ENCODE measurements around the gene PDCD2.
A peak's percentile ranks its signal among the peaks of the same experiment; 100 is the strongest.
"Not testable (repeated sequence)": the region's sequence is repeated elsewhere in the genome, so short reads cannot be mapped to it uniquely, and the experiment has no call there.

The PDCD2 gene

DNA sequence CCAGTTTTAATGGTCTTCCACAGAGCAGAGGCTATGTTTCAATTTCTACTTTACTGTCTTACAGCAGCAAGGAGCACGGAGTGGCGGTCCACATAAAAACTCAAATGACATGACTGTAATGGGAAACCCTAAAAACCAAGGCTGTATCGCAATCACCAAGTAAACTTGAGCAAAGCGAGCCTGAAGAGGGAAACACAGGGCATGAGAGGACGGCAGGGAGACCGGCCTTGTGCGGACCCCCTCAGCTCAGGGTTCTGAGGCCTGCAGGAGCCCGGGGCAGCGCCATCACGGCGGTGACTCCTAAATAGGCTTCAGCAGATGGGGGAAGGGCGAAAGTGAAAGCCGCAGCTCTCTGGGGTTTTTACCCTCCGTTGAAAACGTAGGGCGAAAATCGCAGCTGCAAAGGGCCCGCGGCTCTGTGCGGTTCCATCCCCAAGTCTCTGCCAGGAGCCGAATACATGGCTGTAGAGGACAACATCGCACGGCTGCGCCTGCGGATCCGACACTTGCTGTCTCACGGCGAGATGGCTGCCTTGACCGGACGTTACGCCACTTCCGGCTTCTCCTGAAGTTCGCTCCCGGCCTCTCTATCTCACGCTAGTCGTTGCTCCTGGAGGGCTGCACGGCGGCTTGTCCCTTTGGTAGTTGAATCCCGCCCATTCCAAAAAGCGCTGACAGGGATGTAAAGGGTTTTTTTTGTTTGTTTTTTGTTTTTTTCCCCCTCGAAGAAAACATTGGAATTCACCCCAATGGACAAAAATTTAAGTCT lies 31.5 kb downstream of the PDCD2 start, which contains the start of gene PSMB1:
PSMB1 (minus strand) TSS at position 543 of the 769 bp plus-strand sequence; CDS start at position 478, 65 bp downstream.
- DNase-seq (ENCODE audit: low read depth, low spot score), result peak; percentile 62

DNA sequence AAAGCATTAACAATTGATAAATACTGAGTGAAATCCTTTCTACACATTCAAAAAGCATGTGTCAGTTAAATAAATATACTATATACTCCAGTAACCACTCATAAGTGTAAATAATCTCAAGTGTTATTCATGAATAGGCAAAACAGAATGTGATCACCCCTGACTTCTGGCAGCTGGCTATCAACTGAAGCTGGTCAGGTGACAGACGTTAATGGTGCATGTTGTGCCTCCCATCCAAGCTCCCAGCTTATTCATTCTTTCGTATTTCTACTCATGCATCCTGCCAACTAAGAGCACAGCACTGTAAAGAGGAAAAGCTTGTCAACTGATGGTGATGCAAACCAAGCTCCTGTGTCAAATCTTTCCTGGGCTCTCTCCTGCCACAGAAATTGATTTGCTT lies 39.0 kb downstream of the PDCD2 start:
- DNase-seq (ENCODE audit: low read depth, low spot score), result no peak

DNA sequence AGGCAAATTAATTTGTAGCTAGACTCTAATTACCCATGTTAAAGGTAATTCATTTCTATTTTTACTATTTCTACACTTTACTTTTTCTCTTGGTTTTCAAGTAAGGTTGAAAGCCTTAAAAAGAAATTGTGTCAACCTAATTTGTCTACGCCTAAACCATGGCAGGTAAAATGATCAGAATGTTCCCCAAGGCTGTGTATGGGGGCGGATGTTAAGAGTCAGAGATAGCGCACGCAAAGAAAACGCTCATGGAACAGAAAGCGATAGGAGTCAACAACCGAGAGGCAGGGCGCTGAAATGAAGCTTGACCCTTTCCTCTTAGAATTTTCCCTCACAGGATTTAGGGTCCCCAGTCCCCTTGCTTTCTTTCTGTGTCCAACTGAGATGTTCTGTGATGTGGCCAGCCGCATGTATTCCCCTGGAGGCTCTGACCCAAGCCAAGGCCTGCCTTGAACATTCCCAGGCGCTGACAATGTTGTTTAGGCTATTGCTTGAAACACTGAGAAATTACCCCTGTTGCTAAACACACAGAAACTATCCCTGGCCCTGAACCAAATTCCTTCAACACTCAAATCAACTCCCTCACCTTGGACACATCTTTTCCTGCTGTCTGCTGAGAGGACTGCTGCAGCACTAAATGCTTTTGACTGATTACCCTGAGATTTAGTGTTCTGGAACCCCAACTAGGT lies 42.3 kb downstream of the PDCD2 start:
- no peak for DNase-seq (ENCODE audit: low read depth, low spot score)

DNA sequence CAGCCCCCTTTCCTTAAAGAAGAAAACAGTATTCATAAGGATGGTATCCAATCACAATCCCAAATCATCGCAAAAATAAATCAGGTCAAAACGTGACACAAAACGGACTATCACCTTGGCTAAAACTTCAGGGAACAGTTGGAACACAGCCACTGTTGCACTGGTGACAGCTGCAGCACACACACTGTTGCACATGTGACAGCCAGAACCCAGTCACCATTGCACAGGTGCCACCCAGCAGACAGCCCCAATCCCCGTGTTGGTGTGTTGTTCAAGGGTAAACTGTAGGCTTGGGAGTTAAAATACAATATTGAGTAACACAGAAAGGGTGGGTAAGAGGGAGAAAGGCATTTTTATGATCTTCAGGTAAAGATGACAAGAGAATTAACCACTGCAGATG lies 47.1 kb downstream of the PDCD2 start:
- no peak for DNase-seq (ENCODE audit: low read depth, low spot score)

DNA sequence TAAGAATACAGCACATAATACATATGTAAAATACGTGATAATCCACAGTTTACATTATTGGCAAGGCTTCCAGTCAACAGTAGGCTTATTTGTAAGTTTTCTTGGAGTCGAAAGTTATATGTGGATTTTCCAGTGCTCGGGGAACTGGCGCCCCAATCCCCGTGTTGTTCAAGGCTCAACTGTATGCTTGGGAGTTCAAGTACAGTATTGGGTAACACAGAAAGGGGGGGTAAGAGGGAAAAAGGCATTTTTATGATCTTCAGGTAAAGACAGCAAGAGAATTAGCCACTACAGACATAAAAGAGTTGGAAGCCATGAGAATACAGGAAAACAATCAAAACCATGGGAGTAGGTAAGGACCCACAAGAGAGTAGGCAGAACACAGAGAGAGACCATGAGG lies 47.8 kb downstream of the PDCD2 start:
- no peak for DNase-seq (ENCODE audit: low read depth, low spot score)

DNA sequence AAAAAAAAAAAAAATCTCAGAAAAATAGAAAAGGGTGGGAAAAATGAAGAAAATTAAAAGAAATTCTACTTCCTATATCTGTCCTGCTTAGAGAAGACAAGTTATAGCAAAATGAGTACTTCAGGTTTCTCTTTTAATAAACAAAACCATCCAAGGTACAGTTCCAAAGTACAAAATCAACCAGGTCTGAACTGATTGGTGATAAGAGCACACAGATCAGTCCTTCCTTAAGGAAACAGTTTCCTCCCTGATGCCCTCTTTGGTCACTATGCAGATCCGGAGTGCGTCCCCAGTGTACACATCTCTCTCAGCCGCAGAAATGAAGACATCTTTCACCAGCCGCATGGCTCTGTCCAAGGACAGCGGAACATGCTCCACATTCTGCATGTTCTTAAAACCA lies 49.4 kb downstream of the PDCD2 start:
- no peak for DNase-seq (ENCODE audit: low read depth, low spot score)

DNA sequence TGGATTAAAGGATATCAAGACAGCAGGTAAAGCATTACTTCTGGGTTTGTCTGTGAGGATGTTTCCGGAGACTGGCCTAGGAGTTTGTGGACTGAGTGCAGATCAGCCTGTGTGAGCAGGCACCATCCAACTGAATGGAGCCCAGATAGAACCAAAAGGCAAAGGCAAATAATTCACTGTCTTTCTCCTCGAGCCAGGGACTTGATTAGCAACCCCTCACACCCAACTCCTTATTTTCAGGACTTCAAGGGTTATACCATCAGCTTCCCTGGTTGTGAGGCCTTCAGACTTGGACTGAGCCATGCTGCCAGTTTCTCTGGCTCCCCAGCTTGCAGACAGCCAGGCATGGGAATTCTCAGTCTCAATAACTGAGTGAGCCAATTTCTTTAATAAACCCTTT lies 50.6 kb downstream of the PDCD2 start:
- DNase-seq (ENCODE audit: low read depth, low spot score), result no peak

DNA sequence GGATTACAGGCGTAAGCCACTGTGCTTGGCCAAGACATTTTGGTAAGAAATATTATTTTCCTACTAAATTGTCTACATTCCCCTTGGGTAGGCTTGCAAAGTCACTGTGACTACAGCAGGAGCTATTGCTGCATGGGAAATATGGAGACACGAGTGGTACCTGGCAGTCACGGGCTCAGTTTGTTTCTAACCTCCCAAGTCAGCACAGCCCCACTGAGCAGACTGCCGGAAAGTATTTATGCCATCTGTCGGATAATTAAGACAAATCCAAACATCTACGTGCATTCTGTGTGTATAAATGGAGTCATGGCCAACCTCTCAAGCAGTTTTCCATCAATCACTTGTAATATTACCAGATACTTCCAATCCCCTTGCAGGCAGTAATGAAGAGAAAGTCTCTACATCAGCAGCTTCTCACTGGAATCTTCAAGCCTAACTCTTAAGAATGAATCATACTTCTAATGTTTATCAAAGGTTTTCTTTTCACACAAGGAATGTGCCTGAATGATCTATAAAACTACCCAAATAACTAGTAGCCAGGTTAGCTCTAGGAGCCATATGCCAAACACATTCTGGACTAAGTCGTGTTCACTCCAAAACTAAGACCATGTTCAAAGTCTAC lies 51.5 kb downstream of the PDCD2 start:
- DNase-seq (ENCODE audit: low read depth, low spot score), result no peak

DNA sequence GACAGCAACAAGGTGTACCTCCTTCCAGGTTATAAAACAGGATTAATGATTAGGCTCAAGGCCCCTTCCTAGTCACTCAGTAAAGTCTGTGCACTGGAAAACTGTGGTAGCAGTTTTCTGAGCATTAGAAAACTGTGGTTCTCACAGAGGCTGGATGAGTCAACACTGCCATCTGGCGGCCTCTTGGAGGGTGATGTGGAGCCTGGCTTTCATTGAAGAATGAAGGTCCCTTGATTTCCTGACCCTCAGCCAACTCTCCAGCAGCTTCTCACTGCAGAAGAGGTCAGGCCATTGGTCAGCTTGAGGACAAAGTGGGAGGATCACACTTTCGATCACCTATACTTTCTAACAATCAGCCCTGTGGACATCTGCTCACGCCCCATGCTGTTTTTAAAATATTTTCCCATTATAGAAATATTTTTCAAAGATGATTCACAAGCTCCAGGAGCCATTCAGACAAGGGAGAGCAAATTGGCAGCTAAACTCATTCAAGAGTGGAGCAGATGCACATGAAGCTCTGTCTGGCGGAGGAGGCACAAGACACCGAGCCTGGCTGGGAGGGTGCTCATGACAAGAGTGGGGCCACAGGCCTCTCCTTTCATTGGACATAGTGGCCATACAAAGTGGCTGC lies 54.5 kb downstream of the PDCD2 start:
- DNase-seq (ENCODE audit: low read depth, low spot score), result peak; percentile 25

DNA sequence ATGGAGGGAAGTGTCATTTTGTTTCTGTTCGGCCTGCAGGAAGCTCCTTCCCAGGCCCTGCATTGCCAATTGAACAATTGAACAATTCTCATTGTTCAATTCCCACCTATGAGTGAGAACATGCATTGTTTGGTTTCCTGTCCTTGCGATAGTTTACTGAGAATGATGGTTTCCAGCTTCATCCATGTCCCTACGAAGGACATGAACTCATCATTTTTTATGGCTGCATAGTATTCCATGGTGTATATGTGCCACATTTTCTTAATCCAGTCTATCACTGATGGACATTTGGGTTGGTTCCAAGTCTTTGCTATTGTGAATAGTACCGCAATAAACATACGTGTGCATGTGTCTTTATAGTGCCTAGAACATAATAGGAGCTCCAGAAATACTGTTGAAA lies 56.4 kb downstream of the PDCD2 start:
- not testable (repeated sequence) for DNase-seq (ENCODE audit: low read depth, low spot score)

DNA sequence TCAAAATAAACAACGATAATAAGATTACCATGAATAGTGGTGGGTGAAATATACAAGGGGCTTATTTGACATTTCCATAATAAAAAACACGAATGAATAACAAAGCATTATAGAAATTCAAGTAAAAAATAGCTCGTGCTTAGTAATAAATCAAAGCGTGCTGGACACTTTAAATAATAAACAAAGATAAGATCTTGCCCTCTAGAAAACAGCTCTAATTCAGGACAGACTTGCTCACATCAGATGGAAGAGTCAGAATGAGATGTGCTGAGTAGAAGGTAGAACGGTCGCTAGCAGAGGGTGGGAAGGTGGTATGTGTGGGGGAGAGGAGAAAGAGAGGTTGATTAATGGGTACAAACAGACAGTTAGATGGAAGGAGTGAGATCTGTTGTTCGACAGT lies 58.6 kb downstream of the PDCD2 start:
- DNase-seq (ENCODE audit: low read depth, low spot score), result no peak
